HCT116 (cell line): ENCODE measurements around the gene TKTL1.
"Not testable (repeated sequence)": the region's sequence is repeated elsewhere in the genome, so short reads cannot be mapped to it uniquely, and the experiment has no call there.

Experiments
- CTCF ChIP-seq, 3 experiments: fragments of 200-600 bp in 1 of 3; sonication (generic) in 1 of 3; IDR thresholded peaks in 2 of 3; conservative IDR thresholded peaks in 1 of 3; 2 replicates each; pipeline ENCODE4 v1.5.1; 2012 to 2017; ENCODE audit warnings: low read depth in 2 of 3, low read length in 2 of 3, antibody characterized with exemption in 1 of 3, borderline replicate concordance in 1 of 3, control low read depth in 1 of 3, mild to moderate bottlenecking in 1 of 3, mixed read lengths in 1 of 3, mixed run types in 1 of 3, moderate library complexity in 1 of 3; ENCODE audit not compliant: insufficient read depth in 1 of 3
- POLR2AphosphoS5 ChIP-seq: IDR thresholded peaks from 2 replicates; pipeline ENCODE4 v1.6.1; 2011; ENCODE audit warnings: mild to moderate bottlenecking, low read depth, low read length, moderate library complexity
- REST ChIP-seq: IDR thresholded peaks from 2 replicates; pipeline ENCODE4 v1.6.1; 2012; ENCODE audit warnings: low read depth

GRCh38 chrX:154258711-154259110 is 36.9 kb upstream of the TKTL1 start:
- not testable (repeated sequence) for TF ChIP-seq POLR2AphosphoS5; CTCF (IDR thresholded peaks at IDR 0.05 in 2 of 3, conservative IDR thresholded peaks at IDR 0.05 in 1 of 3; ENCODE audit: borderline replicate concordance in 1 of 3, insufficient read depth in 1 of 3, low read depth in 2 of 3, low read length in 2 of 3); REST
